GM18909 (cell line): ENCODE results near the gene KIFAP3.
"Not testable (repeated sequence)": the region's sequence is repeated elsewhere in the genome, so short reads cannot be mapped to it uniquely, and the experiment has no call there.

Experiments used
- ATAC-seq: cut with Tn5 transposase; IDR thresholded peaks from one replicate; pipeline ENCODE4 v1.9.1; 2021; ENCODE audit warnings: mild to moderate bottlenecking; ENCODE audit not compliant: unreplicated experiment, poor library complexity

The KIFAP3 gene

DNA sequence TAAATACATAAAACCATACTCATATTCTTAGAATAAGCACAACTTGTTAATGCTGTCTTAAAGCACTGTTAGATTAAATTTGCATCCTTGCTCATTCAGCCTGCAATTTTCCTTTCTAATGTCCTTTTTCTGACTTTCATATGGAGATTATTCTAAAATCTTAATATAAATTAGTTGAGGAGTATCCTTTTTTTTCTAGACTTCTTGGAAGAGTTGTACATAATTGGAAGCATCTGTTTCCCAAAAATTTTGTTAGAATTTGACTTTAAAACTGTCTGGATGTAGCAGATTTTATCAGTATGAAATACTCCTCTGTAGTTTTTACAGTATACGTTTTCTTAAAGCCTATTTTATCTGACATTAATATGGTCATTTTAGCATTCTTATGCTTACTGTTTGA lies 9.7 kb downstream of the KIFAP3 start:
- ATAC-seq = no peak

DNA sequence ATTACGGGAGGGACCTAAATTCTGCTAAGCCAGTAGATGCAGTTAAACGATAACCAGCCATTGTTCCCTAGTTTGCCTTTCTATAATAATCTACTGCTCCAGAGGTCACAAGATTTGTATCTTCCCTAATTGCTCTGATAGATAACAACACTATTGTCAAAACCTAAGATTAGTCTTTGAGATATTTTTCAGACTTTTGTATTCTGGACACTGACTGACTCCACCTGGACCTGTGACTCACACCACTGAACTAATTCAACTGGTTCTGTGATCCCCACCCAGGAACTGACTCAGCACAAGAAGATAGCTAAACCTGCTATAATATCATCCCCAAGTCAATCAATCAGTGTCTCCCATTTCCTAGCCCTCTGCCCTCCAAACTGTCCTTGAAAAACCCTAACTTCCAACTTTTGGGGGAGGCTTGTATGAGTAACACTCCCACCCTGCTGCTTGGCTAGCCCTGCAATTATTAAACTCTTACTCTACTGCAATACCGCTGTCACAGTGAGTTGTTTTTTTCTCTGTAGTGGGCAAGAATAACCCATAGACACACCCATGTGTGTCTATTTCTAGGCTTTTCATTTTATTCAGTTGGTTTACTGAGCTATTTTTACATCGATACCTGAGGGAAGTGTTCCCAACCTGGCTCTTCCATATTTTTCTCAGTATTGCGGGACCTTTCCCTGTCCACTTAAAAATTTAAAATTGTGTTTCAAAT lies 11.2 kb downstream of the KIFAP3 start:
- no peak for ATAC-seq

DNA sequence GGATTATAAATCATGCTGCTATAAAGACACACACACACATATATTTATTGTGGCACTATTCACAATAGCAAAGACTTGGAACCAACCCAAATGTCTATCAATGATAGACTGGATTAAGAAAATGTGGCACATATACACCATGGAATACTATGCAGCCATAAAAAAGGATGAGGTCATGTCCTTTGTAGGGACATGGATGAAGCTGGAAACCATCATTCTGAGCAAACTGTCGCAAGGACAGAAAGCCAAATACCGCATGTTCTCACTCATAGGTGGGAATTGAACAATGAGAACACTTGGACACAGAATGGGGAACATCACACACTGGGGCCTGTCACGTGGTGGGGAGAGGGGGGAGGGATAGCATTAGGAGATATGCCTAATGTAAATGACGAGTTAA lies 12.8 kb downstream of the KIFAP3 start:
- not testable (repeated sequence) for ATAC-seq

DNA sequence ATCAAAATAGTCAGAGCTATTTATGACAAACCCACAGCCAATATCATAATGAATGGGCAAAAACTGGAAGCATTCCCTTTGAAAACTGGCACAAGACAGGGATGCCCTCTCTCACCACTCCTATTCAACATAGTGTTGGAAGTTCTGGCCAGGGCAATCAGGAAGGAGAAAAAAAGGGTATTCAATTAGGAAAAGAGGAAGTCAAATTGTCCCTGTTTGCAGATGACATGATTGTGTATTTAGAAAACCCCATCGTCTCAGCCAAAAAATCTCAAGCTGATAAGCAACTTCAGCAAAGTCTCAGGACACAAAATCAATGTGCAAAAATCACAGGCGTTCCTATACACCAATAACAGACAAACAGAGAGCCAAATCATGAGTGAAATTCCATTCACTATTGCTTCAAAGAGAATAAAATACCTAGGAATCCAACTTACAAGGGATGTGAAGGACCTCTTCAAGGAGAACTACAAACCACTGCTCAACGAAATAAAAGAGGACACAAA lies 14.4 kb downstream of the KIFAP3 start:
- not testable (repeated sequence) for ATAC-seq

DNA sequence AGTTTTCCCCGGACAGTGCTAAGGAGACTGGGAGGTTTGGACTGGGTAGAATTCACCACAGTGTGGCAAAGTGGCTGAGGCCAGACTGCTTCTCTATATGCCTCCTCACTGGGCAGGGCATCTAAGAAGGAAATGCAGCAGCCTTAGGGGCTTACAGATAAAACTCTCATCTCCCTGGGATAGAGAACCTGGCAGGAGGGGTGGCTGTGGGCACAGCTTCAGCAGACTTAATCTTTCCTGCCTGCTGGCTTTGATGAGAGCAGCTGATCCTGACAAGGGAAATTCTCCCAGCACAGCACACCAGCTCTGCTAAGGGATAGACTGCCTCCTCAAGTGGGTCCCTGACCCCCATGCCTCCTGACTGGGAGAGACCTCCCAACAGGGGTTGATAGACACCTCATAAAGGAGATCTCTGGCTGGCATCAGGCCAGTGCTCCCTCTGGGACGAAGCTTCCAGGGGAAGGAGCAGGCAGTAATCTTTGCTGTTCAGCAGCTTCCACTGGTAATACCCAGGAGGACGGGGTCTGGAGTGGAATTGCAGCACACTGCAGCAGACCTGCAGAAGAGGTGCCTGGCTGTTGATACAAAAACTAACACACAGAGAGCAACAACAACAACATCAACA lies 25.2 kb downstream of the KIFAP3 start:
- no peak for ATAC-seq

DNA sequence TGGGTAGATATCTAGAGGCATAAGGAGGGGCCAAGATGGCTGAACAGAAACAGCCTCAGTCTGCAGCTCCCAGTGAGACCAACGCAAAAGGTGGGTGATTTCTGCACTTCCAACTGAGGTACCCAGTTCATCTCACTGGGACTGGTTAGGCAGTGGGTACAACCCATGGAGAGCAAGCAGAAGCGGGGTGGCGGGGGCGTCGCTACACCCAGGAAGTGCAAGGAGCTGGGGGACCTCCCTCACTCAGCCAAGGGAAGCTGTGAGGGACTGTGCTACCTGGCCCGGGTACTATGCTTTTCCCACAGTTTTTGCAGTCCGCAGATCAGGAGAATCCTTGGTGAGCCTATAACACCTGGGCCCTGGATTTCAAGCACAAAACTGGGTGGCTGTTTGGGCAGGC lies 26.0 kb downstream of the KIFAP3 start:
- no peak for ATAC-seq

DNA sequence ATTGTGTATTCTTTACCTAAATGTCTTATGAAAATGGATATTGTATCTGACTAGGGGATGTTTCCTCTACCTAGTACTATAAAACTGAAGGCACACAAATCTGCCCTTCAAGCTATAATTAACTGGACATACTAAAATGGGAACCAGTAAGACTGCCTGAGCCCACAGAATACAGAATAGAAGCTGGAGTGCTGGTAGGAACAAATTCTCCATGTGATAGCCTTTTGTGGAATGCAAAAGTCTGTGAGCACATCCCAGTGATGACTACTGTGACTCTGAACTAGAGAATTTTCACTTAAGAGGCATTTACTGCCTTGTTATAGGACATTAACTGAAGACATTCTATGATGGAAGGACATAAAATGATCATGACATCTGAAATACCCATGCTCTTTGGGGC lies 30.3 kb downstream of the KIFAP3 start:
- no peak for ATAC-seq

DNA sequence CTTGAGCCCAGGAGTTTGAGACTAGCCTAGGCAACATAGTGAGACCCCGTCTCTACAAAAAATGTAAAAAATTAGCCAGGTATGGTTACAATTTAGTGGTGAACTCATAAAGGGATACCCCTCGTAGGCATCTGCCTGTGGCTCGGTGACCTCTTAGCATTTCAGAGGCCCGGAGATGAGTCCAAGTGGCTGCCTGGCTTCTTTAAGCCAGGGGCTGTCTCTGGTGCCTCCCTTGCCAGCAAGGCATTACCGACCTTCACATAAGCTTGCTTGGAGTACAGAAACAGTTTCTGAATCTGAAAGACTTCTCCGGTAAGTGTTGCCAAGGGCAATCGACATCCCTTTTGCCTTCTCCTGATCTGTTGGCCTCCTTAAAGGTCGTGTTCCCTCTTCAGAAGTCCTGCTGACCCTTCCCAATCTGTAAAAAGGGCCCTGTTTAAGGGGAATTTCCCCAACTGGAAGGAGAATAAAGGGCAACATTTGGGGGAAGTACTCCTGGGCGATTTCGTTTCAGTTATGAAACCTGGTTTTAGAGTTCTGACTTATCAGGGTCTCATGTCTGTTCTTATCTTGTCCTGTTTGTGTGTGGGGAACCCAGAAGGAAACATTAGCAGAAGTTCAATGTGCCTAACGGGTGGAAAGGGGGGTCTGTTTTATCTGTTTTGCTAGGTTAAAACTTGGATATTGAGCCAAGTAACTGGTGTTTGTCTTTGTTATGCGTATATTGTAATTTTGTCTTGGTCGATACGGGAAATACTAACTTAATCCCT lies 32.9 kb downstream of the KIFAP3 start:
- no peak for ATAC-seq

DNA sequence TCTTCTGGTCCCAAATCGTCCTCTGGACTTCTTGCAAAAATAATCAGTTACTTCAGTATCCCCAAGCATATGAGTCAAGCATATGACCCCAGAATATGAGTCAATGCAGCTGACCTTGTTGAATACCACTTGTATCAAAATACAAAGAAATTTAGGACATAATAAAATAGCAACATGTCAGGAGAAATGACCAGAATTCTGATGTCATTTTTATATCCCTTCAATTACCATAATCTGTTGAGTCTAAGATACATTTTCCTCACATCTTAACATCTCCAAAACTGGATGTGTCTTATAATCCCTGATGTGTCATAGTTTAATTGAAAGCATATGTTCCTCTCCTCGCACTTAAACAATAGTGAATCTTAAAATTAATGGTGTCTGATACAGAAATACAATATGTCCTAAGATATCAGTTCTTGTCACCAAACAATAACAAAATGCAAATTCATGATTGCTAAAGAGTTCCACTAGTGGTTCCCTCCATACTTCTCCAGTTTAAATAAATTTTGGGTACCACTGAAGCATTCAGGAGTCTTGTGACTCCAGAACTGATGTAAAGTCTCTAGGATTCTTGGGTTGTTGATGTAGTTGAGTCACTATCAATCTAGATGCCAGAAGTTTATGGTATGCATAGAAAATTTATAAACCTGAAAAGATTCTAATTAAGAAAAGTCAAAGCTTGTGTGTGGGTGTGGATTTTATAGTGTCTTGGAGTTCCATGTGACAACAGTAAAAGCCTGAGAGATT lies 41.8 kb downstream of the KIFAP3 start:
- ATAC-seq = no peak

DNA sequence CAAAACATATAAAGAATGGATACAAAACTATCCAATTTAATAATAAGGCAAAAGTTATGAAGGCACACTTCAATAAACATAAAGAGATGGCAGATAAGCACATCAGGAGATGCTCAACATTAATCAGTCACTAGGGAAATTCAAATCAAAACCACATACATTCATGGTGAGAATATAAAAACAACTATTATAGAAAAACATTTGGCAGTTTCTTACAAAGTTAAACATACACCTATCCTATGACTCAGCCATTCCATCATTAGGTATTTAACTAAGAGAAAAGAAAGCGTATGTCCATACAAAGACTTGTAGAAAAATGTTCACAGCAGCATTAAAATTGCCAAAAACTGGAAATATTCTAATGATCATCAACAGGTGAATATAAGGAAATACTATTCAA lies 44.3 kb downstream of the KIFAP3 start:
- no peak for ATAC-seq

DNA sequence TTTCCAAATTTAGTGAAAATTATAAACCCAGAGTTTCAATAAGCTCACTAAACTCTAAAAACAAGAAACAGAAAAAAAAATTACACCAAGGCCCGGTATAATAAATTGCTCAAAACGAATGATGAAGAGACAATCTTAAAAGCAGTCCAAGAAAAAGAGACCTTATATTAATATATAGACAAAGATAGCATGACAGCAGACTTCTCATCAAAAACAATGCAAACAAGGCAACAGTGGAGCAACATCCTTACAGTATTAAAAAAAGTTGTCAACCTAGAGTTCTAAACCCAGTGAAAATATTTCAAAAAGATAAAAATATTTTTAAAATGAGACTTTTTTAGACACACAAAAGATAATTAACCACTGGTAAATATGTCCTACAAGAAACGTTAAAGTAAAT lies 46.7 kb downstream of the KIFAP3 start:
- ATAC-seq = no peak

DNA sequence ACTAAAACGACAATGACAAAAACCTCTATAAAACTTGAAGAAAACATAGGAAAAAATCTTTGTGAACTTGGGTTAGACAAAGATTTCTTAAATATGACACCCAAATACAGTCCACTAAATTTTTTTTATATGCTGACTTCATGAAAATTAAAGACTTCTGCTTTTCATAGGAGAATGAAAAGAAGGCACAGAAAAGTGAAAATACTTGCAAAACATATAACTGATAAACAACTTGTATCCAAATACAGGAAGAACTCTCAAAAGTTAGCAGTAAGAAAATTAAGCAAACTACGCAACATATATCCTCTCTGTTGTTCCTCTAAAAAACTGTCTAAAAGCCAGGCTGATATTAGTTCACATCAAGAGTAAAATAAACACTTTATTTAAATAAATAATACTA lies 53.6 kb downstream of the KIFAP3 start:
- ATAC-seq = no peak

DNA sequence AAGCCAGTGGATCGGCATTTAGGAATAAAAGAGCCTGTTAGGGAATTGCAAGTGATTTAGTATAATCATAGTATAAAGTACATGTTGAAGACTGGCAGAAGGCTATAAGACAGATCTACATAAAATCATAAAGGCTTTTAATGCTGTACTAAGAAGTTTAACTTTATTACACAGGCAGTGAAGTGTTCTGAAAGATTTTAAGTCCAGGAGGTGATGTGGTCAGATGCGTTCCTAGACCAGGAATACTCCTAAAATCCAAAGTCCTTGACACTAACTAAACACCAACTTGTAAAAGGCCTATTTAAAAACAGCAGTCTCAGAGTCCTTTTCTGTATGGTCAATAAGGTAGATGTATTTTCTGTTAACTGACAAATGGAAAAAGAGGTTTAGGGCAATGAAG lies 57.0 kb downstream of the KIFAP3 start:
- no peak for ATAC-seq

DNA sequence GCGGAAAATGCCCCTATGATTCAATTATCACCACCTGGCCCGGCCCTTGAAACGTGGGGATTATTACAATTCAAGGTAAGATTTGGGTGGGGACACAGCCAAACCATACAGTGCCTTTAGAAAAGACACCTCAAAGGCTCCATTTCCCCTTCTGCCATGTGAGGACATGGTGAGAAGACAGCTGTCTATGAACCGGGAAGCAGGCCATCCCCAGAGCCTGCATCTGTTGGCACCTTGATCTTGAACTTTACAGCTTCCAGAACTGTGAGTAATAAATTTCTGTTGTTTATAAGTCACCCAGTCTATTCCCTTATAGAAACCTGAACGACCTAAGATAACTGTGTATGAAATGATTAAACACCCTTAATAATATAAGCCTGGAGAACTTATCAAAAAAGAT lies 61.6 kb downstream of the KIFAP3 start:
- no peak for ATAC-seq

DNA sequence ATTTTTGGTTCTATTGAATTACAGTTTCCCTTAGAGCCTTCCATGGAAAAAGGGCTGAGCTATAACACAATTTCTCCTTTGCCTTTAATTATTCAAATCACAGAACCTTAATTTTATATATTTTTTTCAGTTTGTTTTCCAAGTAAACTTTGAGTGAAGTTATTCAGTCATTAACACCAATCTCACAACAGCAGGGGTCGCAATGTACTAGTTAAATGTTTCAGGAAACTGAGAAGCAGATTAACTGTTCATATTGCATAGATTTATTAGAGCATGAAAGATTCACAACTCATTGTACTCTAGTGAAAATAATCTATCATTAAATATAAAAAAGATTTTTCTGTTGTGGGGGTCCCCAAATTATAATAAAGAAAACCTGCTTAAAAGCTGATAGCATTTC lies 64.1 kb downstream of the KIFAP3 start:
- ATAC-seq = no peak

DNA sequence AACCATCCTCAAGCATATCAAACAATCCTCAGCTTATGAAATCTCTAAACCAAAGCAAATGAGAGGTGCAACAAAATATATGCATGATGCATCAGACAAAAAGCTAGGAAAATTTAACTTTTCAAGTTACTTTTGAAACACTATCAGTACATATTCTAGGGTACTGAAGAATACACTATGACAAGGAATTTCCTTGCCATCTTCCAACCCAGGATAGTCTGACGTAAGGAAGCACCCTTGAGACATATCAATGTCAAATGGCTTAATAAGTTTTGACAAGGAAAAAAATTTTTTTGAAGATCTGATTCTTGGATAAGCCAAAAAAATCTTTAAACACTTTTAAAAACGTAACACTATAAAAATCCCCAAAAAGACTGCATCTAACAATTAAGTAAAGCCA lies 64.9 kb downstream of the KIFAP3 start:
- ATAC-seq = no peak

DNA sequence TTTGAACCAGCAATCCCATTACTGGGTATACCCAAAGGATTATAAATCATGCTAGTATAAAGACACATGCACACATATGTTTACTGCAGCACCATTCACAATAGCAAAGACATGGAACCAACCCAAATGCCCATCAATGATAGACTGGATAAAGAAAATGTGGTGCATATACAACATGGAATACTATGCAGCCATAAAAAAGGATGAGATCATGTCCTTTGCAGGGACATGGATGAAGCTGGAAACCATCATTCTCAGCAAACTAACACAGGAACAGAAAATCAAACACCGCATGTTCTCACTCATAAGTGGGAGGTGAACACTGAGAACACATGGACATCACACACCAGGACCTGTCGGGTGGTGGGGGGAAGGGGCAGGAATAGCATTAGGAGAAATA lies 65.8 kb downstream of the KIFAP3 start:
- not testable (repeated sequence) for ATAC-seq

DNA sequence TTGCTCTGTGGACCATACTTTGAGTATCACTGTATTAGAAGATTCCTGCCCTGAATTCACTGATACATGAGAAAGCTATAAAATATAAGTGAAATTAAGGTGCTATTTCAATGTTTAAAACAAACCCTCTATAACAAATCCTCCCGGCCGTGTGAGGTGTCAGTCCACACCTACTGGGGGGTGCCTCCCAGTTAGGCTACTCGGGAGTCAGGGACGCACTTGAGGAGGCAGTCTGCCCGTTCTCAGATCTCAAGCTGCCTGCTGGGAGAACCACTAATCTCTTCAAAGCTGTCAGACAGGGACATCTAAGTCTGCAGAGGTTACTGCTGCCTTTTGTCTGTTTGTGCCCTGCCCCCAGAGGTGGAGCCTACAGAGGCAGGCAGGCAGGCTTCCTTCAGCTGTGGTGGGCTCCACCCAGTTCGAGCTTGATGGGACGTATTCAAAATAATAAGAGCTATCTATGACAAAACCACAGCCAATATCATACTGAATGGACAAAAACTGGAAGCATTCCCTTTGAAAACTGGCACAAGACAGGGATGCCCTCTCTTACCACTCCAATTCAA lies 71.1 kb downstream of the KIFAP3 start:
- not testable (repeated sequence) for ATAC-seq

DNA sequence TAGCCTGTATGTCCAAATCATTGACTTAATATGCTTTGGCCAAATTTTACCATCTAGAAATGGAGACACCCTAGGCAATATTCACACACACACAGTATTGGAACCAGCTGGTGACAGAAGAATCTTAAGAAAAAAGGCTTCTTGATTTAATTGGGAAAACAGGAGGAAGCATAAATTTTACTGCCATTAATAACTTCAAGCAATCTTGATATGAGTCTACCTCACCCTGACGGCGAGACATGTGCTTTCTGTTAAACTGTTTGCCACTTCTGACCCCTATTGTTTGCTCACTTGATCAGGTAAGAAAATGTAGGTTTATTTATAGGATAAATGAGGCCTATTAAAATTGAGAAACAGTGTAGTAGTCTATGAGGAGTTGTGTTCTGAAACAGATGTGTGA lies 73.2 kb downstream of the KIFAP3 start:
- ATAC-seq = no peak

DNA sequence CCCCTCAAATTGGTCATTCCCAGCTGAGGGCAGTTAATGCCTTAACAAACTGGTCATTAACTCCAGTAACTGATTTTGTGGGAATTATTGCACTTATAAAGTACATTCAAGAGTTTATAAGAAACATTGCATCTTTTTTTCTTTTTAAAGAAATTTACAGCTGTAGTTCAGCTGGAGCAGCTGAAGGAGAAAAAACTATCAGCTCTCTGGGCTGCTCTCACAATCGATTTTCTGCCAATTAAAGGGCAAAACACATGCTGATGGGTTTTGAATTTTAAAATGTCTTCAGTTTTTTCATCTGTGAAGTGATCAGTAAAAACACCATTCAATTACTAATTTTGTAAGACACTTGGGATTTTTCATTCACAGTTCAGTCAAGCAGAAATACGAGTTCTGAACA lies 74.7 kb downstream of the KIFAP3 start:
- ATAC-seq = no peak
